IMR-90 (cell line): ENCODE data around the gene GRID1. TPM values are rescaled to one million over a fixed set of nuclear protein-coding genes. Genes with fewer than 3 reads are reported as not detected.

ENCODE experiments used
- ATAC-seq: fragments of 200-7000 bp; cut with Tn5 transposase; 2 replicates; pipeline ENCODE4 v1.9.1; 2020; ENCODE audit warnings: low read depth, mild to moderate bottlenecking, moderate library complexity
- BruUV-seq: library from RNA; stranded (reverse); fragments of 400-500 nt; replicated peaks from 2 replicates; lab custom pipeline; 2021; lab: Mats Ljungman, UMichigan
- CTCF ChIA-PET: fragments of 300-600 bp; formaldehyde crosslinking; extraction: SDS; loops from one replicate; lab custom pipeline; 2021; ENCODE audit warnings: antibody characterized with exemption; lab: Yijun Ruan, JAX
- POLR2A ChIA-PET: fragments of 300-600 bp; sonication (Branson Sonifier 250); formaldehyde crosslinking; loops from one replicate; lab custom pipeline; 2022; ENCODE audit warnings: antibody characterized with exemption; ENCODE audit not compliant: unreplicated experiment; lab: Charles Lee
- DNase-seq: peaks from one replicate; pipeline ENCODE4 v3.0.0; 2013
- H2AFZ ChIP-seq: replicated peaks from 2 replicates; pipeline ENCODE3; 2013; ENCODE audit warnings: low read length, mild to moderate bottlenecking; ENCODE audit not compliant: poor library complexity
- H2AK5ac ChIP-seq: 2 replicates; pipeline ENCODE4 v1.6.1; 2013; ENCODE audit warnings: low read depth, low read length, inconsistent platforms
- H2AK9ac ChIP-seq: replicated peaks from 2 replicates; pipeline ENCODE3; 2013; ENCODE audit warnings: mild to moderate bottlenecking, low read depth, low read length, moderate library complexity; ENCODE audit not compliant: poor library complexity
- H2BK120ac ChIP-seq: 2 replicates; pipeline ENCODE4 v1.6.1; 2013; ENCODE audit warnings: low read depth, low read length, inconsistent platforms
- H2BK15ac ChIP-seq: 3 replicates; pipeline ENCODE4 v1.6.1; 2013; ENCODE audit warnings: low read depth, low read length, inconsistent platforms
- H2BK20ac ChIP-seq: 2 replicates; pipeline ENCODE4 v1.6.1; 2013; ENCODE audit warnings: low read depth, mild to moderate bottlenecking, inconsistent platforms, low read length, moderate library complexity
- H2BK5ac ChIP-seq: 2 replicates; pipeline ENCODE4 v1.6.1; 2013; ENCODE audit warnings: mild to moderate bottlenecking, low read depth, low read length, inconsistent platforms; ENCODE audit not compliant: poor library complexity, severe bottlenecking
- H3K14ac ChIP-seq: replicated peaks from 2 replicates; pipeline ENCODE4 v1.6.1; 2013; ENCODE audit warnings: low read depth, low read length, inconsistent platforms
- H3K18ac ChIP-seq: 2 replicates; pipeline ENCODE4 v1.6.1; 2013; ENCODE audit warnings: low read depth, low read length, control low read depth
- H3K23ac ChIP-seq: 2 replicates; pipeline ENCODE4 v1.6.1; 2013; ENCODE audit warnings: low read depth, low read length, inconsistent platforms
- H3K27ac ChIP-seq: 2 replicates; pipeline ENCODE4 v1.5.1; 2013; ENCODE audit warnings: mild to moderate bottlenecking, control low read depth, low read length; ENCODE audit not compliant: insufficient read depth
- H3K27me3 ChIP-seq: 2 replicates; pipeline ENCODE4 v1.6.1; 2013; ENCODE audit warnings: low read length; ENCODE audit not compliant: control insufficient read depth, insufficient read depth
- H3K36me3 ChIP-seq: 2 replicates; pipeline ENCODE4 v1.6.1; 2013; ENCODE audit warnings: low read length, mixed read lengths; ENCODE audit not compliant: control insufficient read depth, insufficient read depth
- H3K4ac ChIP-seq: 2 replicates; pipeline ENCODE4 v1.6.1; 2013; ENCODE audit warnings: low read depth, low read length, inconsistent platforms
- H3K4me1 ChIP-seq: 2 replicates; pipeline ENCODE4 v1.6.1; 2013; ENCODE audit warnings: low read length, mixed read lengths; ENCODE audit not compliant: control insufficient read depth, insufficient read depth
- H3K4me2 ChIP-seq: 2 replicates; pipeline ENCODE4 v1.6.1; 2013; ENCODE audit warnings: low read depth, mild to moderate bottlenecking, control low read depth, low read length, moderate library complexity
- H3K4me3 ChIP-seq: 2 replicates; pipeline ENCODE4 v1.5.1; 2013; ENCODE audit warnings: low read depth, mild to moderate bottlenecking, control low read depth, low read length, moderate library complexity; ENCODE audit not compliant: insufficient read depth
- H3K56ac ChIP-seq: 2 replicates; pipeline ENCODE4 v1.6.1; 2013; ENCODE audit warnings: low read length, inconsistent platforms; ENCODE audit not compliant: insufficient read depth; ENCODE audit errors: extremely low read depth
- H3K79me1 ChIP-seq, 2 experiments: 2 replicates each; pipeline ENCODE4 v1.6.1; 2013; ENCODE audit warnings: low read length in 2 of 2, inconsistent platforms in 1 of 2, low read depth in 1 of 2
- H3K9ac ChIP-seq: 2 replicates; pipeline ENCODE4 v1.6.1; 2013; ENCODE audit warnings: low read depth, low read length, control low read depth
- H3K9me1 ChIP-seq: 2 replicates; pipeline ENCODE4 v1.6.1; 2013; ENCODE audit warnings: low read length, inconsistent platforms; ENCODE audit not compliant: insufficient read depth
- H3K9me3 ChIP-seq: 2 replicates; pipeline ENCODE4 v1.6.1; 2013; ENCODE audit warnings: low read length; ENCODE audit not compliant: control insufficient read depth, insufficient read depth
- H4K20me1 ChIP-seq: 2 replicates; pipeline ENCODE4 v1.6.1; 2013; ENCODE audit warnings: low read length, inconsistent platforms; ENCODE audit not compliant: insufficient read depth
- H4K5ac ChIP-seq: 2 replicates; pipeline ENCODE4 v1.6.1; 2013; ENCODE audit warnings: mild to moderate bottlenecking, low read depth, low read length, control low read depth
- H4K8ac ChIP-seq, 2 experiments: 2 replicates each; pipeline ENCODE4 v1.6.1; 2013; ENCODE audit warnings: low read depth in 2 of 2, low read length in 2 of 2, control low read depth in 1 of 2, inconsistent platforms in 1 of 2
- H4K91ac ChIP-seq: 2 replicates; pipeline ENCODE4 v1.6.1; 2013; ENCODE audit warnings: low read depth, low read length, inconsistent platforms; ENCODE audit not compliant: insufficient read depth
- CHD1 ChIP-seq: IDR thresholded peaks from 2 replicates; pipeline ENCODE4 v1.6.1; 2012; ENCODE audit warnings: low read depth, low read length, improper control_type of control experiment
- CTCF ChIP-seq: conservative IDR thresholded peaks from 2 replicates; pipeline ENCODE4 v1.5.1; 2012; ENCODE audit warnings: mild to moderate bottlenecking, low read depth, low read length, improper control_type of control experiment
- ELK1 ChIP-seq: fragments of 150-350 bp; IDR thresholded peaks from 2 replicates; pipeline ENCODE4 v1.6.1; 2016; ENCODE audit warnings: low read depth, mild to moderate bottlenecking, low read length, moderate library complexity, borderline replicate concordance
- MXI1 ChIP-seq: IDR thresholded peaks from 2 replicates; pipeline ENCODE4 v1.6.1; 2012; ENCODE audit warnings: low read depth, mild to moderate bottlenecking, low read length, moderate library complexity, borderline replicate concordance
- POLR2A ChIP-seq: IDR thresholded peaks from 2 replicates; pipeline ENCODE4 v1.6.1; 2012; ENCODE audit warnings: mild to moderate bottlenecking, low read depth, low read length
- RCOR1 ChIP-seq: IDR thresholded peaks from 2 replicates; pipeline ENCODE4 v1.6.1; 2012; ENCODE audit warnings: mild to moderate bottlenecking, low read length, improper control_type of control experiment; ENCODE audit not compliant: insufficient replicate concordance
- RFX5 ChIP-seq: IDR thresholded peaks from 2 replicates; pipeline ENCODE4 v1.8.0; 2012; ENCODE audit warnings: low read depth, mild to moderate bottlenecking, low read length, moderate library complexity
- WGBS, 2 experiments: methylation state at CpG; one replicate each; pipeline versions ENCODE4 v1.1.5 to v1.1.7; 2013; ENCODE audit warnings: missing lambda C conversion rate in 2 of 2; ENCODE audit not compliant: insufficient read length in 1 of 2; ENCODE audit errors: extremely low coverage in 2 of 2; 5-methylcytosine and 5-hydroxymethylcytosine counted together
- dilution Hi-C: fragments of 300-500 bp; cut with HindIII; formaldehyde crosslinking; loops from one replicate; pipeline ENCODE4 v1.14.3; 2018; ENCODE audit warnings: low sequenced_read_pairs; ENCODE audit not compliant: unreplicated experiment
- in situ Hi-C: fragments of 300-500 bp; cut with MboI; formaldehyde crosslinking; loops from 3 replicates; pipeline ENCODE4 v1.14.3; 2019; ENCODE audit warnings: low sequenced_read_pairs, inconsistent platforms, mixed read lengths
- intact Hi-C: fragments of 100-400 bp; cut with micrococcal nuclease; formaldehyde crosslinking; loops from 2 replicates; pipeline ENCODE4 v1.10.0; 2022
- polyA plus RNA-seq, 3 experiments: library from polyadenylated mRNA; depleted of rRNA; stranded (reverse); fragments of >200 nt; gene quantifications; 2 replicates each; pipeline ENCODE4 v1.2.3, GENCODE V29; 2012; ENCODE audit warnings: low replicate concordance in 1 of 3
- total RNA-seq: library from RNA; depleted of rRNA; stranded (reverse); fragments of >200 nt; gene quantifications from 2 replicates; pipeline ENCODE4 v1.2.3, GENCODE V29; 2012

GRID1 gene
- total and polyA plus RNA-seq, 2 of the 4 experiments (the other 2 are of a cell fraction): not detected

DNA sequence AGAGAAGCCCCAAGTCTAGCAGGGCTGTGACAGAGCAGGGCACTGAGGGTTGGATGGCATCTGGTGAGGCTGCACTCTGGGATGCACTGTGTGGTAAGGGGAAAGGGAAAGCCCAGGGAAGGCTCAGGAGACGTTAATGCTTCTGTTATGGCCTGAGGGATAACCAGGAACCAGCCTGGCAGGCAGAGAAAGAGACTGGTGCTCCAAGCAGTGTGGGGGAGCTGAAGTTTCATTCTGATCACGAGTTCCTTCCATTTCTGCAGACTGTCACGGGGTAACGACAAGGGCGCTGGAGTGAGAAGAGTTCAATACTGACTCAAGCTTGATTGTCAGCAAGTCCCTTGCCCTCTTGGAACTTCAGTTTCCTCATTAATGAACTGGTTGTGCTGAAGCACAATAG, 730.9 kb downstream of the GRID1 start:
- Histone ChIP-seq H3K23ac (no peak overlapping the region), H3K9ac (no peak overlapping the region), H3K27me3 (no peaks in the 10 kb centered on the region), H2AFZ (no peak overlapping the region), H3K9me3 (peaks cover 9% of the 10 kb centered on the region), H2BK5ac (no peak overlapping the region), H4K20me1 (no peaks in the 10 kb centered on the region), H3K79me1 (no peaks in the 10 kb centered on the region), H4K8ac (no peak overlapping the region), H2BK15ac (no peak overlapping the region), H4K91ac (no peak overlapping the region), H3K4me3 (no peak overlapping the region), H3K4me2 (no peak overlapping the region), H3K4me1 (no peaks in the 10 kb centered on the region), H2AK9ac (no peak overlapping the region), H3K36me3 (no peaks in the 10 kb centered on the region), H4K5ac (no peak overlapping the region), H3K9me1 (no peaks in the 10 kb centered on the region), H3K18ac (no peak overlapping the region), H2AK5ac (no peak overlapping the region), H3K14ac (no peak overlapping the region), H2BK120ac (no peak overlapping the region), H3K27ac (no peak overlapping the region), H3K56ac (no peak overlapping the region), H2BK20ac (no peak overlapping the region), H3K4ac (no peak overlapping the region)
- WGBS, 2 experiments: no CpG with 5 or more reads among the region's 5 CpGs
- CTCF ChIA-PET: no interaction called here
- DNase-seq: no peak
- ATAC-seq: no peak
- intact Hi-C loops: no loop called here
- dilution Hi-C loops: no loop called here
- in situ Hi-C loops: no loop called here
- no TSS peak for BruUV-seq
- TF ChIP-seq CTCF: no peak
- no peak for TF ChIP-seq POLR2A
- TF ChIP-seq RFX5: no peak
- TF ChIP-seq MXI1: no peak
- TF ChIP-seq RCOR1: no peak
- no peak for TF ChIP-seq ELK1
- TF ChIP-seq CHD1: no peak
- POLR2A ChIA-PET: no interaction called here
